GM19324 (cell line): ENCODE data around the gene CDRT4.

ENCODE experiments used
- ATAC-seq: cut with Tn5 transposase; IDR thresholded peaks from one replicate; pipeline ENCODE4 v1.9.1; 2021; ENCODE audit warnings: mild to moderate bottlenecking, moderate library complexity; ENCODE audit not compliant: unreplicated experiment, low FRiP score

Gene CDRT4

GRCh38 chr17:15436473-15437302 is 30.7 kb downstream of the CDRT4 start:
- ATAC-seq = no peak

GRCh38 chr17:15434956-15435355 is 32.5 kb downstream of the CDRT4 start:
- ATAC-seq = no peak

- no peak for ATAC-seq
Measured at GRCh38 chr17:15432807-15433611, 34.4 kb downstream of the CDRT4 start.

- ATAC-seq = no peak
Measured at GRCh38 chr17:15431766-15432165, 35.7 kb downstream of the CDRT4 start.

GRCh38 chr17:15431196-15431595 is 36.2 kb downstream of the CDRT4 start:
- no peak for ATAC-seq

GRCh38 chr17:15424521-15424920 is 42.9 kb downstream of the CDRT4 start:
- ATAC-seq = no peak

- no peak for ATAC-seq
Measured at GRCh38 chr17:15422392-15422965, 44.9 kb downstream of the CDRT4 start.

GRCh38 chr17:15418781-15419180 is 48.6 kb downstream of the CDRT4 start:
- no peak for ATAC-seq

- ATAC-seq = no peak
Measured at GRCh38 chr17:15414532-15415306, 52.7 kb downstream of the CDRT4 start.

GRCh38 chr17:15413101-15413771 is 54.2 kb downstream of the CDRT4 start:
- no peak for ATAC-seq

- ATAC-seq = no peak
Measured at GRCh38 chr17:15412606-15413005, 54.8 kb downstream of the CDRT4 start.

- no peak for ATAC-seq
Measured at GRCh38 chr17:15411384-15412198, 55.8 kb downstream of the CDRT4 start.

- no peak for ATAC-seq
Measured at GRCh38 chr17:15409721-15410250, 57.6 kb downstream of the CDRT4 start.

- ATAC-seq = no peak
Measured at GRCh38 chr17:15408803-15409202, 58.6 kb downstream of the CDRT4 start.

GRCh38 chr17:15406081-15406480 is 61.3 kb downstream of the CDRT4 start:
- ATAC-seq = no peak

GRCh38 chr17:15405058-15405415 is 62.4 kb downstream of the CDRT4 start:
- no peak for ATAC-seq

- no peak for ATAC-seq
Measured at GRCh38 chr17:15404106-15405057, 63.0 kb downstream of the CDRT4 start.
